Epithelial cell of prostate (primary cell): ENCODE results near the gene HAGH.

Experiments
- DNase-seq: peaks from one replicate; pipeline ENCODE4 v3.0.0-alpha.2; 2011; ENCODE audit warnings: low read depth, low spot score
- H3K27ac ChIP-seq: fragments of 450-650 bp; 2 replicates; pipeline ENCODE4 v1.5.1; 2017; ENCODE audit warnings: mild to moderate bottlenecking

Gene HAGH

DNA sequence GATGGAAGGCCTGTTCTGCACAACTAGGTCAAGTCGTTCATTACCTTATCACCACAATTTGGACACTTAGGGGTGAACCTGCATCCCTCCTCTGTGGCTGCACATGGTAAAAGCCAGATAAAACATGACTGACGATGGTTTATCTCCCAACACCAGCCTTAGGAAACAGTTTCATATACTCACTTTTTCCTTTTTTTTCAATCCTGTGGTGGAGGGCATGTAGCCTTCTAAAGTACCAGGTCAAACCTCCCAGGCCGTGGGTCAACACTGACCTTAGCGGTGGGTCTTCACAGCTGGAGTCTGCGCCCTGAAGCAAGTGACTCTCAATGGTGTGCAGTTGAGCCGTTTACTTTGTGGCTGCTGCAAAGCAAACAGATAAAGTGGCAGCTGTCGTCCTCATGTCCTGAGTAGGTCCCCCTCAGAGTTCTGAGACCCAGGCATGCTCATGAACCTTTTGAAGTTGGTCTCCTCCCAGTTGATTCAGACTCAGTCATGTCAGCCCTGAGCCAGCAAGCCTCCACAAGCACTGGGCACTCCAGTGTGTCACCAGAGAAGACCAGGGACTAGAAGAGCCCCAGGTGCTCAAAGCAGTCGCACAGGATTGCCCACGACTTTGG lies 6.3 kb upstream of the HAGH start:
- peak; percentile 36 for DNase-seq
- H3K27ac ChIP-seq = no peak overlapping the region

DNA sequence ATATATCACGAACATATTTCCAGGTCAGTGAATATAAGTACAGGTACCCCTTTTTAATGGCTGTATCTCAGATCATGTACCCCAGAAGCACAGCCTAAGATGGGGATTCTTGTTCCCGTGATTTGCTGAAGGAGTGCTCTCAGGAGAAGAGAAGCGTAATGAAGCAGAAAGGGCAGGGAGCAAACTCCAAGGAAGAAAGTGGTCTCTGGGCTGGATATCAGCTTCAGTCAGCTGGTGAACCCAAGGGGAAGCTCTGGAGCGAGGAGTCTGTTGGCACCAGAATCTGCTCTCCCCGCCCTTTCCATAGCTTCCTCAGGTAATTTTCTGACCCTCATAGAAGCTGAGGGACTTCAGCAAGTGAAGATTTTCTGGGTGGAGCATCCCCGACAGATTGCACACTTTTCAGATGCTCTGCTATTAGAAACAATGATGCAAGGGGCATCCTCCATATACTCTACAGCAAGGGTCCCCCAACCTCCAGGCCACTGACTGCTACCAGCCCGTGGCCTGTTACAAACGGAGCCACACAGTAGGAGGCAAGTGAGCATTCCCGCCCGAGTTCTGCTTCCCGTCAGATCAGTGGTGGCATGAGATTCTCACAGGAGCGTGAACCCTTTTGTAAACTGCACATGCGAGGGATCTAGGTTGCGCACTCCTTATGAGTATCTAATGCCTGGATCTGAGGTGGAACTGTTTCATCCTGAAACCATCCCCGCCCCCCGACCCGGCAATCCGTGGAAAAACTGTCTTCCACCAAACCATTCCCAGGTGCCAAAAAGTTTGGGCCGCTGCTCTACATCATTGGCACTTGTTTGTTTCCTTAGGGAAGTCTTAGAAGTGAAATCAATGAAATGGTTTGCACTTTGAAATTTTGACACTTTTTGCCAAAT lies 4.8 kb upstream of the HAGH start:
- DNase-seq = no peak
- no peak overlapping the region for H3K27ac ChIP-seq

- no peak for DNase-seq
- H3K27ac ChIP-seq = no peak overlapping the region
These were observed 3.6 kb upstream of the HAGH start for GRCh38 chr16:1830213-1830612.

GRCh38 chr16:1828645-1829410 lies 2.2 kb upstream of the HAGH start:
- H3K27ac ChIP-seq = no peak overlapping the region
- DNase-seq = no peak

DNA sequence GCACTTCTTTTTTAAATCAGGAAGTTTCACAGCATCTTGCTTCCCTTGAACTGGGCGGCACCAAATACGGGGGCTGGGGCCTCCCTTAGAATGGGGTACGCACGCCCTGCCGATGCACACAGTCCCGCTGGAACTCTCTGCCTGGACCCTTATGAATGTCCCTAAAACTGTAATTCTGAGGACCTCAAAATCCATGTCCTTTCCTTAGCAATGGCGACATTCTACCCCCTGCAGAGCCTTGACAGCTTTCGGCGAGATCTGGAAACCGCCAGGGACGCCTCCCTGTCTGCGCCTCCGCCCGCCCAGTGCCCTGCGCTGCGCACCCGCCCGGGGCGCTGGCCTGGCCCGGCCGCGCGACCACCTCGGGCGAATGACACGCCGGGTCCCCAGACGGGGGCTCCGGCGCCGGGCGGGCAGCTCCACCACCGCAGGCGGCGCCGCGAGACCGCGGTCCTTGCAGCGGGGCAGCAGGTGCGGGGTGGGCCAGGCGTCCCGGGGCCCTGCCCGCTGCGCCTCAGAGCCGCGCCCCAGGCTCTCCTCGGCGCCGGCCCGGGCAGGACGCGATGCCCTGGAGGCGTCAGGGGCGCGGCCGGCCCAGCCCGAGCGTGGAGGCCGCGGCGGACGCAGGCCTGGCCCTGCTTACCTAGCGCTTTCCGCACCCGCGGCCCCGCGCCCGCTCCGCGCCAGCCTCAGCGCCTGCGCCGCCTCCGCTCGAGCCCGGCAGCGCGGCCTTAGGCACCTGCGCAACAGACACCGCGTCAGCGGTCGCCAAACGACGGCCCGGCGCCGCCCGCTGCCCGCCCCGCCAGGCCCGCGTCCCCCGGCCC lies 548 bp downstream of the HAGH start:
- H3K27ac ChIP-seq = peak overlapping the region; percentile 63
- no peak for DNase-seq

- DNase-seq = no peak
- peak overlapping the region; percentile 63 for H3K27ac ChIP-seq
These were observed 1.2 kb downstream of the HAGH start for GRCh38 chr16:1825381-1825863.

GRCh38 chr16:1823821-1824220 lies 2.8 kb downstream of the HAGH start:
- no peak for DNase-seq
- no peak overlapping the region for H3K27ac ChIP-seq

GRCh38 chr16:1822801-1823200 lies 3.8 kb downstream of the HAGH start:
- no peak overlapping the region for H3K27ac ChIP-seq
- DNase-seq = no peak

DNA sequence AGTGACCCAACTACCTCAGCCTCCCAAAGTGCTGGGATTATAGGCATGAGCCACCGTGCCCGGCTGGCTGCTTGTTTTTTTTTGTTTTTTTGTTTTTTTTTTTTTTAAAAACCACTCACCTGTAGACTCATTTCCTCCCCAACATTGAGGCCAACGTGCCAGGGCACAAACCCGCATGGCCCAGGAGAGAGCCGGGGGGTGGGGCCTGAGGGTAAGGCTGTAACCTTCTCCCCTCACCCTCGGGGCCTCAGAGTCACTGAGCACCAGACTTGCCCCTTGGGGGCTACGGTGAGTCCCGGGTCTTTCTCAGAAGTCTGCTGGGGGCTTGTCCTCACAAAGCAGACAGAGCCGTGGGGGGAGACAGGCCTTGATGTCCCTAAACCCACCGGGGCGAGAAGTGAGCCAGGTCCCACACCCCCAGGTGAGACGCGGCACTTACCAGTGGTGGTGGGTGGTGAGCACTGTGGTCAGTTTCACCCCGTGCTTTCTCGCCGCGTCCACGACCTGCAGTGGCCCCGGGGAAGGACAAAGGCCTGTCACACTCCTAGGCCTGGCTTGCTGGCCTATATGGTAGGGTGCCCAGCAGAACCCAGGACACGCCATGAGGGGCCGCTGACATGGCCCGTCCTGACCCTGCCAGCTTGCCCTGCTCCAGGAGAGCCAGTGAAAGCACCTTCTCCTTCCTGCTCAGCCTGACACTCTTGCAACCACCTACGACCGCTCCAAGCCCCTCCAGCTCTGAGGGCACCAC lies 4.6 kb downstream of the HAGH start:
- peak; percentile 24 for DNase-seq
- peak overlapping the region; percentile 34 for H3K27ac ChIP-seq

DNA sequence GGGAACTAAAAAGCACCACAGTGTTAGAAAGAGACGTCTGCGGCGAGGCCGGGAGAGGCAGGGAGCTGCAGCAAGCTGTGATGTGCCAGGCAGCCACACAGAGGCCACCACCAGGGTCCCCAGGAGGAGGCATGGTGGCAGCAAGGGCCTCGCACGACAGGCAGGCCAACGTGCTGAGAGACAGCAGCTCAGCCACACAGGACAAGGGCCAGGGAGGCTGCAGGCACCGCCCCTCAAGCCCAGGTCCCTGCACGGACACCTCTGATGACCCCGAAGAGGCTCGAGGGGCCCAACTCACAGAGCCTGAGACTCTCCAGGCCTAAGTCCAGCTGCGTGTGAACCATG lies 5.7 kb downstream of the HAGH start:
- no peak overlapping the region for H3K27ac ChIP-seq

GRCh38 chr16:1820096-1820945 lies 6.3 kb downstream of the HAGH start:
- no peak for DNase-seq

More for the DNA sequence above, 5.7 kb downstream of the HAGH start:
- DNase-seq = no peak

GRCh38 chr16:1819611-1820010 lies 7.0 kb downstream of the HAGH start:
- no peak for DNase-seq
- H3K27ac ChIP-seq = no peak overlapping the region

More at GRCh38 chr16:1820096-1820945, 6.3 kb downstream of the HAGH start:
- H3K27ac ChIP-seq = no peak overlapping the region

GRCh38 chr16:1818873-1819525 lies 7.6 kb downstream of the HAGH start:
- DNase-seq = no peak
- H3K27ac ChIP-seq = no peak overlapping the region

- no peak overlapping the region for H3K27ac ChIP-seq
- DNase-seq = no peak
These were observed 8.3 kb downstream of the HAGH start for GRCh38 chr16:1818204-1818872.

- DNase-seq = no peak
- H3K27ac ChIP-seq = no peak overlapping the region
These were observed 8.9 kb downstream of the HAGH start for GRCh38 chr16:1817716-1818115.

- no peak overlapping the region for H3K27ac ChIP-seq
- DNase-seq = no peak
These were observed 9.4 kb downstream of the HAGH start for GRCh38 chr16:1817276-1817589.

DNA sequence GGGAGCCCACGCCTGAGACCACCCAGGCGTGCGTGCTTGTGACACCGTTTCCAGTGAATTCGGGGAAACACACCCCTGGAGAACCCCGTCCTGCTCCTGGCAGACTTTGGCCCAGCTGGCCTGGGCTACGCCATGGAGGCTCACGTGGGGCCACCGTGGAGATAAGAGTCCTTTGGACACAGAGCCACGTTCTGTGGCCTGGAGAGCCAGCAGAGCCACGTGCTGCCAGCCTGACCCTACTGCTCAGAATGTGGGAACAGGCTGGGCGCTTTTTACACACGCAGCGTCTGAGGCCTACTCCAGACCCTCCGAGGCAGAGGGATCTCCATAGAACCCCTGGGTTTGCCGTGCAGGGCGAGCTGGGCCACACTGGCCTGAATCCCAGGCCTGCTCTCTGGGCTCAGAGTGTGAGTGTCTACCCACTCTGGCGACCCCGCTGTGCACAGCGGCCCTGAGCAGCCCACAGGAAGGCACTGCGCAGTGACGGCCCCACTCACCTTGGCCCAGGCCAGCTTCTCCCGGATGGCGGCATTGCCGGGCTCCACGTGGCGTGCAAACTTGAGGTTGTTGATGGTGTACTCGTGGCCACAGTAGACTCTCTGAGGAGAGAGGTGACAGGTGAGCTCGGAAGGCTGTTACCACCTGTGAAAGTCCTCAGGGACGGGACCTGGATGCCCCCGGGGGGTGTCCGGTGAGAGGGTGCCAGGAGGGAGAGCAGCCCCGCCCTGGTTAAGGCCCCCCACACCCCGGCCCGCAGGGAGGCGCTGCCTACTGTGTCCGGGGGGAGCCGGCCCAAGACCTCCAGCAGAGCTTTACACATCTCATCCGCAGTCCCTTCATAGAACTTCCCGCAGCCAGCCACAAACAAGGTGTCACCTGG lies 10.0 kb downstream of the HAGH start:
- DNase-seq = no peak
- no peak overlapping the region for H3K27ac ChIP-seq
